NCI-H1436 (cell line): ENCODE data around the gene WDR45B.

ENCODE experiments used
- DNase-seq: peaks from one replicate; lab custom pipeline; 2025; lab: John Stamatoyannopoulos, UW

The WDR45B gene

GRCh38 chr17:82648165-82648668 is at the start of gene WDR45B:
Gene WDR45B (minus strand): TSS chr17:82648444. CDS start chr17:82648340, 104 bp downstream.
- DNase-seq = peak; percentile 98

- no peak for DNase-seq
These were observed 49.5 kb upstream of the WDR45B start for GRCh38 chr17:82697808-82698064.

GRCh38 chr17:82696916-82697807 is 48.9 kb upstream of the WDR45B start:
- DNase-seq = no peak

GRCh38 chr17:82696259-82696658 is 48.0 kb upstream of the WDR45B start:
- DNase-seq = no peak

- DNase-seq = no peak
These were observed 46.4 kb upstream of the WDR45B start for GRCh38 chr17:82694647-82695046.

GRCh38 chr17:82693168-82693867 is 45.1 kb upstream of the WDR45B start:
- no peak for DNase-seq

GRCh38 chr17:82692268-82692667 is 44.0 kb upstream of the WDR45B start:
- no peak for DNase-seq

GRCh38 chr17:82691714-82692113 is 43.5 kb upstream of the WDR45B start:
- DNase-seq = no peak

GRCh38 chr17:82690786-82691489 is 42.7 kb upstream of the WDR45B start:
- peak; percentile 33 for DNase-seq

GRCh38 chr17:82689077-82689476 is 40.8 kb upstream of the WDR45B start:
- no peak for DNase-seq

- DNase-seq = no peak
These were observed 39.6 kb upstream of the WDR45B start for GRCh38 chr17:82687871-82688270.

- DNase-seq = no peak
These were observed 39.2 kb upstream of the WDR45B start for GRCh38 chr17:82687375-82687861.

GRCh38 chr17:82686366-82687324 is 38.4 kb upstream of the WDR45B start:
- DNase-seq = no peak

GRCh38 chr17:82685291-82685690 is 37.0 kb upstream of the WDR45B start:
- no peak for DNase-seq

- no peak for DNase-seq
These were observed 36.1 kb upstream of the WDR45B start for GRCh38 chr17:82684228-82684841.

- DNase-seq = no peak
These were observed 35.3 kb upstream of the WDR45B start for GRCh38 chr17:82683534-82683933.

GRCh38 chr17:82681547-82681946 is 33.3 kb upstream of the WDR45B start:
- DNase-seq = no peak

- DNase-seq = no peak
These were observed 31.6 kb upstream of the WDR45B start for GRCh38 chr17:82679586-82680465.

- DNase-seq = no peak
These were observed 30.1 kb upstream of the WDR45B start for GRCh38 chr17:82678265-82678891.
